Panc1 (cell line): ENCODE data around the gene FLACC1.

ENCODE experiments used
- POLR2AphosphoS5 ChIP-seq: IDR thresholded peaks from 2 replicates; pipeline ENCODE4 v1.6.1; 2012; ENCODE audit warnings: mild to moderate bottlenecking, low read depth, low read length, moderate library complexity
- TF ChIP-seq, protein P1 (sequence below): fragments of 450-650 bp; IDR thresholded peaks from 2 replicates; pipeline ENCODE4 v1.5.1; 2017; ENCODE audit warnings: mild to moderate bottlenecking

DNA sequence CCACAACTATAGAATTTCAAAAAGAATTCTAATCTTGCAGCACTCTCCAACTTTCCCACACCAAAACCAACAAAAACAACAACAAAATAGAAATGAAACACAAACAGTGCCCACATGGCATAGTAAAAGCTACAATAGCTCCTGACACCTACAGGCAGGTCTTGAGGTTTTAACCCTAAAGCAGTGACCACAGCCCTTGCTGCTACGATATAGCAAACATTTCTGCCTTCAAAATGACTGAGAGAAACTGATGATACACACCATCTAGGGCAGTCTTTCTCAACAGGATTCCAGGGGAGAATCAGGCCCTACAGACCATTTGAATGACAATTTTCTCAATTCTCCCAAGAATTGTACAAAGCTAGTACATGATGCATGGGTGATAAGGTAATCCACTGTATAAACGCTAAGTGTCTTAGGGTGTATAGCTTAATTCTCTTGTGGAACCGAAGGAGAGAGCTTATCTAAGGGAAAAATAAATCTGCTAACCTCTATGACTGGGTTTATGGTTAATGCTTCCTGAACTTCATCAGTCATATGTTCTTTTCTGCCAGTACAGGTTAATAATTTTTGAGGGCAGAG lies 47.6 kb upstream of the FLACC1 start:
- TF ChIP-seq, protein P1, sequence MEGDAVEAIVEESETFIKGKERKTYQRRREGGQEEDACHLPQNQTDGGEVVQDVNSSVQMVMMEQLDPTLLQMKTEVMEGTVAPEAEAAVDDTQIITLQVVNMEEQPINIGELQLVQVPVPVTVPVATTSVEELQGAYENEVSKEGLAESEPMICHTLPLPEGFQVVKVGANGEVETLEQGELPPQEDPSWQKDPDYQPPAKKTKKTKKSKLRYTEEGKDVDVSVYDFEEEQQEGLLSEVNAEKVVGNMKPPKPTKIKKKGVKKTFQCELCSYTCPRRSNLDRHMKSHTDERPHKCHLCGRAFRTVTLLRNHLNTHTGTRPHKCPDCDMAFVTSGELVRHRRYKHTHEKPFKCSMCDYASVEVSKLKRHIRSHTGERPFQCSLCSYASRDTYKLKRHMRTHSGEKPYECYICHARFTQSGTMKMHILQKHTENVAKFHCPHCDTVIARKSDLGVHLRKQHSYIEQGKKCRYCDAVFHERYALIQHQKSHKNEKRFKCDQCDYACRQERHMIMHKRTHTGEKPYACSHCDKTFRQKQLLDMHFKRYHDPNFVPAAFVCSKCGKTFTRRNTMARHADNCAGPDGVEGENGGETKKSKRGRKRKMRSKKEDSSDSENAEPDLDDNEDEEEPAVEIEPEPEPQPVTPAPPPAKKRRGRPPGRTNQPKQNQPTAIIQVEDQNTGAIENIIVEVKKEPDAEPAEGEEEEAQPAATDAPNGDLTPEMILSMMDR = peak; percentile 20; the same call in 1 of the 2 replicates
- TF ChIP-seq POLR2AphosphoS5 = no peak
